Stimulated activated CD4-positive, alpha-beta T cell treated with anti-CD3 and anti-CD28 coated beads, TNF-alpha, amount 100 ng/mL, for 1 hour (primary cell): Measurements from ENCODE around the gene NPDC1.
"Not testable (repeated sequence)": the region's sequence is repeated elsewhere in the genome, so short reads cannot be mapped to it uniquely, and the experiment has no call there.

Experiments
- DNase-seq, 3 donors: peaks; one replicate each; pipeline ENCODE4 v3.0.0-alpha.2; 2020; ENCODE audit warnings: low read depth in 3 of 3, low spot score in 1 of 3

Gene NPDC1

GRCh38 chr9:137041124-137041523, 4.9 kb downstream of the NPDC1 start:
- DNase-seq, result no peak

GRCh38 chr9:137040568-137040967, 5.4 kb downstream of the NPDC1 start:
- no peak for DNase-seq

- no peak for DNase-seq
Observed at GRCh38 chr9:137039611-137040366, 6.2 kb downstream of the NPDC1 start.

- DNase-seq, result no peak
Observed at GRCh38 chr9:137038916-137039315, 7.1 kb downstream of the NPDC1 start.

- no peak for DNase-seq
Observed at GRCh38 chr9:137037483-137037882, 8.5 kb downstream of the NPDC1 start.

- DNase-seq, result no peak
Observed at GRCh38 chr9:137037035-137037434, 8.9 kb downstream of the NPDC1 start.

GRCh38 chr9:137035937-137036336, 10.0 kb downstream of the NPDC1 start:
- DNase-seq, result no peak

GRCh38 chr9:137035507-137035834, 10.5 kb downstream of the NPDC1 start:
- no peak for DNase-seq

GRCh38 chr9:137034709-137035506, 11.1 kb downstream of the NPDC1 start:
- DNase-seq, result peak; percentile 71 to 80 (median 75)

GRCh38 chr9:137034039-137034708, 11.8 kb downstream of the NPDC1 start:
- no peak for DNase-seq

GRCh38 chr9:137033481-137033880, 12.5 kb downstream of the NPDC1 start:
- not testable (repeated sequence) for DNase-seq

GRCh38 chr9:137032858-137033257, 13.1 kb downstream of the NPDC1 start:
- no peak for DNase-seq

- no peak for DNase-seq
Observed at GRCh38 chr9:137031904-137032640, 13.9 kb downstream of the NPDC1 start, which contains the start of gene FUT7. Gene FUT7 (minus strand): TSS chr9:137032088. CDS start chr9:137031991, 97 bp downstream.

GRCh38 chr9:137030538-137031527, 15.1 kb downstream of the NPDC1 start:
- no peak for DNase-seq

- no peak for DNase-seq
Observed at GRCh38 chr9:137030006-137030405, 16.0 kb downstream of the NPDC1 start.

- peak in 2 of 3 donors; percentile 33 to 69 for DNase-seq
Observed at GRCh38 chr9:137029058-137029936, 16.7 kb downstream of the NPDC1 start.

- peak in 2 of 3 donors; percentile 46 to 59 for DNase-seq
Observed at GRCh38 chr9:137028263-137029057, 17.5 kb downstream of the NPDC1 start.
